Measurements from ENCODE around the gene LTV1.

- TF ChIP-seq CTCF (IDR thresholded peaks at IDR 0.05) (no peak), EZH2 (IDR thresholded peaks at IDR 0.05; ENCODE audit: borderline replicate concordance, insufficient read depth, low read depth, low read length, poor library complexity, severe bottlenecking) (no peak)
These were observed 39.3 kb downstream of the LTV1 start for GRCh38 chr6:143882401-143882930.

Data from B cell (primary cell).